Activated naive CD4-positive, alpha-beta T cell treated with anti-CD3 and anti-CD28 coated beads, Interleukin-2, amount 50 U/mL, for 72 hours (primary cell): Measurements from ENCODE around the gene NKG7. TPM values are rescaled to one million over a fixed set of nuclear protein-coding genes. Genes with fewer than 3 reads are reported as not detected.
"Not testable (repeated sequence)": the region's sequence is repeated elsewhere in the genome, so short reads cannot be mapped to it uniquely, and the experiment has no call there.

ENCODE experiments used
- ATAC-seq, 2 donors: fragments of 150-1000 bp; cut with Tn5 transposase; 2 replicates each; pipeline ENCODE4 v1.10.0; 2021; ENCODE audit warnings: mild to moderate bottlenecking in 2 of 2, moderate library complexity in 2 of 2
- DNase-seq, 2 donors: peaks; one replicate each; pipeline ENCODE4 v3.0.0; 2021 to 2022; ENCODE audit warnings: low spot score in 2 of 2
- H3K27ac Mint-ChIP-seq, 2 donors: one replicate each; pipeline ENCODE4 v1.8.0; 2022; ENCODE audit warnings: mild to moderate bottlenecking in 2 of 2, mixed read lengths in 2 of 2
- H3K36me3 Mint-ChIP-seq, 2 donors: one replicate each; pipeline ENCODE4 v1.8.0; 2022; ENCODE audit warnings: mixed read lengths in 2 of 2
- H3K9me3 Mint-ChIP-seq, 2 donors: one replicate each; pipeline ENCODE4 v1.8.0; 2022; ENCODE audit warnings: mixed read lengths in 2 of 2
- total RNA-seq, 2 donors: library from RNA; stranded (reverse); gene quantifications; one replicate each; pipeline ENCODE4 v1.2.3, GENCODE V29; 2022

NKG7 gene
- total RNA-seq, 2 donors from 2014 or later: 63.9 to 92.4 TPM

- ATAC-seq: not testable (repeated sequence)
Observed at GRCh38 chr19:51397453-51397852, 25.0 kb upstream of the NKG7 start.

GRCh38 chr19:51396175-51396574 is 23.7 kb upstream of the NKG7 start:
- Mint-ChIP-seq H3K9me3 (no peaks in the 10 kb centered on the region), H3K27ac (peak overlapping the region in 1 of 2 donors; percentile 100), H3K36me3 (peaks cover 9 to 19% of the 10 kb centered on the region in 2 donors)
- DNase-seq: no peak
- no peak for ATAC-seq

More at GRCh38 chr19:51397453-51397852, 25.0 kb upstream of the NKG7 start:
- not testable (repeated sequence) for H3K27ac Mint-ChIP-seq, H3K9me3 Mint-ChIP-seq, DNase-seq
- peaks cover 19 to 29% of the 10 kb centered on the region in 2 donors for H3K36me3 Mint-ChIP-seq

- Mint-ChIP-seq H3K9me3 (no peaks in the 10 kb centered on the region), H3K36me3 (peaks cover 9 to 10% of the 10 kb centered on the region in 2 donors), H3K27ac (peak overlapping the region; percentile 98 to 100)
- peak; percentile 85 to 91 for ATAC-seq
- DNase-seq: peak; percentile 96 to 98
Observed at GRCh38 chr19:51394050-51394836, 21.8 kb upstream of the NKG7 start.

GRCh38 chr19:51392701-51393100 is 20.2 kb upstream of the NKG7 start:
- no peak for ATAC-seq
- DNase-seq: no peak
- H3K9me3 Mint-ChIP-seq: no peaks in the 10 kb centered on the region
- H3K27ac Mint-ChIP-seq: peak overlapping the region in 1 of 2 donors; percentile 58
- peaks cover 9 to 10% of the 10 kb centered on the region in 2 donors for H3K36me3 Mint-ChIP-seq

- ATAC-seq (no peak), DNase-seq (no peak)
- Mint-ChIP-seq H3K27ac (peak overlapping the region; percentile 69 to 70), H3K36me3 (peaks cover 9 to 10% of the 10 kb centered on the region in 2 donors), H3K9me3 (no peaks in the 10 kb centered on the region)
Observed at GRCh38 chr19:51391073-51391611, 18.7 kb upstream of the NKG7 start.

- DNase-seq: no peak
Observed at GRCh38 chr19:51389143-51389542, 16.7 kb upstream of the NKG7 start.

GRCh38 chr19:51387924-51388389 is 15.5 kb upstream of the NKG7 start, which contains the start of gene LIM2:
LIM2 (minus strand) TSS chr19:51387974; CDS start chr19:51387443, 531 bp downstream.
- DNase-seq: no peak
- H3K27ac Mint-ChIP-seq: peak within 1 kb of the TSS; percentile 22 to 71

More at GRCh38 chr19:51389143-51389542, 16.7 kb upstream of the NKG7 start:
- peak overlapping the region in 1 of 2 donors; percentile 71 for H3K27ac Mint-ChIP-seq
- no peak for ATAC-seq
- H3K36me3 Mint-ChIP-seq: no peaks in the 10 kb centered on the region
- H3K9me3 Mint-ChIP-seq: no peaks in the 10 kb centered on the region

GRCh38 chr19:51386882-51387520 is 14.5 kb upstream of the NKG7 start:
- peak overlapping the region in 1 of 2 donors; percentile 66 for H3K27ac Mint-ChIP-seq
- no peaks in the 10 kb centered on the region for H3K36me3 Mint-ChIP-seq

More at GRCh38 chr19:51387924-51388389, 15.5 kb upstream of the NKG7 start, which contains the start of gene LIM2:
- Mint-ChIP-seq H3K9me3 (no peaks in the 10 kb centered on the region), H3K36me3 (no peaks in the 10 kb centered on the region)
- no peak for ATAC-seq

GRCh38 chr19:51382004-51382403 is 9.6 kb upstream of the NKG7 start:
- H3K27ac Mint-ChIP-seq: no peak overlapping the region

More at GRCh38 chr19:51386882-51387520, 14.5 kb upstream of the NKG7 start:
- ATAC-seq (no peak), DNase-seq (no peak)
- no peaks in the 10 kb centered on the region for H3K9me3 Mint-ChIP-seq

GRCh38 chr19:51380379-51380778 is 7.9 kb upstream of the NKG7 start:
- Mint-ChIP-seq H3K36me3 (peaks cover 2% of the 10 kb centered on the region in 2 donors), H3K9me3 (peaks cover 0 to under 1% of the 10 kb centered on the region in 2 donors), H3K27ac (peak overlapping the region; percentile 16 to 35)
- DNase-seq: no peak
- ATAC-seq: no peak

More at GRCh38 chr19:51382004-51382403, 9.6 kb upstream of the NKG7 start:
- DNase-seq (no peak), ATAC-seq (peak in 1 of 2 donors; percentile 21)
- no peaks in the 10 kb centered on the region for H3K36me3 Mint-ChIP-seq
- H3K9me3 Mint-ChIP-seq: no peaks in the 10 kb centered on the region

GRCh38 chr19:51377422-51377821 is 5.0 kb upstream of the NKG7 start:
- Mint-ChIP-seq H3K27ac (no peak overlapping the region), H3K36me3 (peaks cover 5 to 21% of the 10 kb centered on the region in 2 donors), H3K9me3 (peaks cover 4 to 7% of the 10 kb centered on the region in 2 donors)
- DNase-seq (no peak), ATAC-seq (no peak)

- DNase-seq: peak in 1 of 2 donors; percentile 85
- H3K36me3 Mint-ChIP-seq: peaks cover 10 to 35% of the 10 kb centered on the region in 2 donors
- peaks cover 4 to 7% of the 10 kb centered on the region in 2 donors for H3K9me3 Mint-ChIP-seq
- ATAC-seq: peak; percentile 13 to 63
- H3K27ac Mint-ChIP-seq: peak overlapping the region; percentile 73 to 84
Observed at GRCh38 chr19:51375504-51376221, 3.2 kb upstream of the NKG7 start.

GRCh38 chr19:51372021-51372648 is 319 bp downstream of the NKG7 start:
- ATAC-seq (no peak), DNase-seq (no peak)
- Mint-ChIP-seq H3K9me3 (peaks cover 4 to 7% of the 10 kb centered on the region in 2 donors), H3K36me3 (peaks cover 11 to 47% of the 10 kb centered on the region in 2 donors), H3K27ac (peak overlapping the region; percentile 85 to 88)

GRCh38 chr19:51371186-51371690 is 1.2 kb downstream of the NKG7 start:
- Mint-ChIP-seq H3K9me3 (peaks cover 4 to 7% of the 10 kb centered on the region in 2 donors), H3K36me3 (peaks cover 19 to 55% of the 10 kb centered on the region in 2 donors), H3K27ac (peak overlapping the region in 1 of 2 donors; percentile 85)
- ATAC-seq (no peak), DNase-seq (no peak)

- Mint-ChIP-seq H3K27ac (no peak overlapping the region), H3K9me3 (peaks cover 1 to 7% of the 10 kb centered on the region in 2 donors), H3K36me3 (peaks cover 25 to 61% of the 10 kb centered on the region in 2 donors)
- ATAC-seq (no peak), DNase-seq (no peak)
Observed at GRCh38 chr19:51370230-51370629, 2.2 kb downstream of the NKG7 start.
